ENCODE measurements around the gene SLMAP.

- TF ChIP-seq EZH2 (optimal IDR thresholded peaks at IDR 0.05; ENCODE audit: low read depth, low read length): no peak
- TF ChIP-seq, protein P1, sequence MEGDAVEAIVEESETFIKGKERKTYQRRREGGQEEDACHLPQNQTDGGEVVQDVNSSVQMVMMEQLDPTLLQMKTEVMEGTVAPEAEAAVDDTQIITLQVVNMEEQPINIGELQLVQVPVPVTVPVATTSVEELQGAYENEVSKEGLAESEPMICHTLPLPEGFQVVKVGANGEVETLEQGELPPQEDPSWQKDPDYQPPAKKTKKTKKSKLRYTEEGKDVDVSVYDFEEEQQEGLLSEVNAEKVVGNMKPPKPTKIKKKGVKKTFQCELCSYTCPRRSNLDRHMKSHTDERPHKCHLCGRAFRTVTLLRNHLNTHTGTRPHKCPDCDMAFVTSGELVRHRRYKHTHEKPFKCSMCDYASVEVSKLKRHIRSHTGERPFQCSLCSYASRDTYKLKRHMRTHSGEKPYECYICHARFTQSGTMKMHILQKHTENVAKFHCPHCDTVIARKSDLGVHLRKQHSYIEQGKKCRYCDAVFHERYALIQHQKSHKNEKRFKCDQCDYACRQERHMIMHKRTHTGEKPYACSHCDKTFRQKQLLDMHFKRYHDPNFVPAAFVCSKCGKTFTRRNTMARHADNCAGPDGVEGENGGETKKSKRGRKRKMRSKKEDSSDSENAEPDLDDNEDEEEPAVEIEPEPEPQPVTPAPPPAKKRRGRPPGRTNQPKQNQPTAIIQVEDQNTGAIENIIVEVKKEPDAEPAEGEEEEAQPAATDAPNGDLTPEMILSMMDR (IDR thresholded peaks at IDR 0.05; ENCODE audit: low read length): no peak
Observed at GRCh38 chr3:57803647-57804081, 47.6 kb downstream of the SLMAP start.

All from MM.1S (cell line).